ENCODE data around the gene KLHDC2.

- TF ChIP-seq, protein P1, sequence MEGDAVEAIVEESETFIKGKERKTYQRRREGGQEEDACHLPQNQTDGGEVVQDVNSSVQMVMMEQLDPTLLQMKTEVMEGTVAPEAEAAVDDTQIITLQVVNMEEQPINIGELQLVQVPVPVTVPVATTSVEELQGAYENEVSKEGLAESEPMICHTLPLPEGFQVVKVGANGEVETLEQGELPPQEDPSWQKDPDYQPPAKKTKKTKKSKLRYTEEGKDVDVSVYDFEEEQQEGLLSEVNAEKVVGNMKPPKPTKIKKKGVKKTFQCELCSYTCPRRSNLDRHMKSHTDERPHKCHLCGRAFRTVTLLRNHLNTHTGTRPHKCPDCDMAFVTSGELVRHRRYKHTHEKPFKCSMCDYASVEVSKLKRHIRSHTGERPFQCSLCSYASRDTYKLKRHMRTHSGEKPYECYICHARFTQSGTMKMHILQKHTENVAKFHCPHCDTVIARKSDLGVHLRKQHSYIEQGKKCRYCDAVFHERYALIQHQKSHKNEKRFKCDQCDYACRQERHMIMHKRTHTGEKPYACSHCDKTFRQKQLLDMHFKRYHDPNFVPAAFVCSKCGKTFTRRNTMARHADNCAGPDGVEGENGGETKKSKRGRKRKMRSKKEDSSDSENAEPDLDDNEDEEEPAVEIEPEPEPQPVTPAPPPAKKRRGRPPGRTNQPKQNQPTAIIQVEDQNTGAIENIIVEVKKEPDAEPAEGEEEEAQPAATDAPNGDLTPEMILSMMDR (IDR thresholded peaks at IDR 0.05): no peak
- no peak for TF ChIP-seq POLR2A (IDR thresholded peaks at IDR 0.05)
Measured at GRCh38 chr14:49745191-49745590, 22.8 kb upstream of the KLHDC2 start.

All from thyroid gland (tissue), 4 donors.